ENCODE measurements around the gene C20orf144. TPM values are rescaled to one million over a fixed set of nuclear protein-coding genes. Genes with fewer than 3 reads are reported as not detected.

The C20orf144 gene
- total RNA-seq, 1 donor = 0.27 TPM

GRCh38 chr20:33675136-33675959 lies 13.2 kb downstream of the C20orf144 start:
- no peak for DNase-seq (ENCODE audit: low read depth in 2 of 3, low spot score in 2 of 3)

GRCh38 chr20:33676121-33676520 lies 14.0 kb downstream of the C20orf144 start:
- DNase-seq (ENCODE audit: low read depth in 2 of 3, low spot score in 2 of 3) = no peak

GRCh38 chr20:33676652-33677645 lies 14.8 kb downstream of the C20orf144 start:
- no peak for DNase-seq (ENCODE audit: low read depth in 2 of 3, low spot score in 2 of 3)

- no peak for DNase-seq (ENCODE audit: low read depth in 2 of 3, low spot score in 2 of 3)
Measured at GRCh38 chr20:33677991-33678702, 16.0 kb downstream of the C20orf144 start.

- no peak for DNase-seq (ENCODE audit: low read depth in 2 of 3, low spot score in 2 of 3)
Measured at GRCh38 chr20:33679758-33680485, 17.8 kb downstream of the C20orf144 start.

GRCh38 chr20:33680686-33681085 lies 18.6 kb downstream of the C20orf144 start:
- DNase-seq (ENCODE audit: low read depth in 2 of 3, low spot score in 2 of 3) = no peak

- no peak for DNase-seq (ENCODE audit: low read depth in 2 of 3, low spot score in 2 of 3)
Measured at GRCh38 chr20:33681288-33681687, 19.2 kb downstream of the C20orf144 start.

- no peak for DNase-seq (ENCODE audit: low read depth in 2 of 3, low spot score in 2 of 3)
Measured at GRCh38 chr20:33681728-33682353, 19.7 kb downstream of the C20orf144 start.

GRCh38 chr20:33684533-33685327 lies 22.6 kb downstream of the C20orf144 start:
- no peak for DNase-seq (ENCODE audit: low read depth in 2 of 3, low spot score in 2 of 3)

- DNase-seq (ENCODE audit: low read depth in 2 of 3, low spot score in 2 of 3) = peak in 1 of 3 donors; percentile 47
Measured at GRCh38 chr20:33685328-33686099, 23.4 kb downstream of the C20orf144 start.

- DNase-seq (ENCODE audit: low read depth in 2 of 3, low spot score in 2 of 3) = peak; percentile 76 to 94 (median 92)
Measured at GRCh38 chr20:33686100-33686983, 24.2 kb downstream of the C20orf144 start, which contains the start of gene E2F1. Gene E2F1 (minus strand): TSS chr20:33686385. CDS start chr20:33686264, 121 bp downstream.

- DNase-seq (ENCODE audit: low read depth in 2 of 3, low spot score in 2 of 3) = no peak
Measured at GRCh38 chr20:33686984-33687366, 24.8 kb downstream of the C20orf144 start.

GRCh38 chr20:33687370-33687915 lies 25.3 kb downstream of the C20orf144 start:
- peak in 1 of 3 donors; percentile 20 for DNase-seq (ENCODE audit: low read depth in 2 of 3, low spot score in 2 of 3)

GRCh38 chr20:33687993-33688937 lies 26.1 kb downstream of the C20orf144 start:
- DNase-seq (ENCODE audit: low read depth in 2 of 3, low spot score in 2 of 3) = no peak

GRCh38 chr20:33688938-33689424 lies 26.9 kb downstream of the C20orf144 start:
- DNase-seq (ENCODE audit: low read depth in 2 of 3, low spot score in 2 of 3) = no peak

All from hematopoietic multipotent progenitor cell (in vitro differentiated cells).